Heart right ventricle (tissue), 16 donors: ENCODE measurements around the gene INSL3. TPM values are rescaled to one million over a fixed set of nuclear protein-coding genes. Genes with fewer than 3 reads are reported as not detected.
"Not testable (repeated sequence)": the region's sequence is repeated elsewhere in the genome, so short reads cannot be mapped to it uniquely, and the experiment has no call there.

Experiments used
- ATAC-seq, 8 donors: fragments of 200-7000 bp; cut with Tn5 transposase; one replicate each; pipeline ENCODE4 v1.9.1; 2020; ENCODE audit warnings: mild to moderate bottlenecking in 8 of 8, moderate library complexity in 8 of 8, moderate number of reproducible peaks in 1 of 8
- DNase-seq, 2 donors: peaks; one replicate each; pipeline ENCODE4 v3.0.0-alpha.2; 2020
- H3K27ac ChIP-seq, 10 donors: fragments of 200-600 bp; sonication (generic) in 2 of 10; one replicate each; pipeline versions ENCODE4 v1.5.0 to v1.8.0; 2020 to 2022; ENCODE audit warnings: mild to moderate bottlenecking in 3 of 10
- H3K27me3 ChIP-seq, 7 donors: fragments of 200-600 bp; one replicate each; pipeline ENCODE4 v1.8.0; 2021 to 2022; ENCODE audit warnings: mild to moderate bottlenecking in 2 of 7
- H3K36me3 ChIP-seq, 9 donors: fragments of 200-600 bp; sonication (generic) in 1 of 9; one replicate each; pipeline versions ENCODE4 v1.5.0 to v1.8.0; 2020 to 2022; ENCODE audit warnings: mild to moderate bottlenecking in 2 of 9
- H3K4me1 ChIP-seq, 9 donors: fragments of 200-600 bp; sonication (generic) in 1 of 9; one replicate each; pipeline versions ENCODE4 v1.5.0 to v1.8.0; 2020 to 2022; ENCODE audit warnings: mild to moderate bottlenecking in 4 of 9
- H3K4me3 ChIP-seq, 10 donors: fragments of 200-600 bp; sonication (generic) in 2 of 10; one replicate each; pipeline versions ENCODE4 v1.5.0 to v1.8.0; 2020 to 2022; ENCODE audit warnings: mild to moderate bottlenecking in 7 of 10, moderate library complexity in 2 of 10
- H3K9me3 ChIP-seq, 11 donors: fragments of 200-600 bp in 10 of 11; sonication (generic) in 2 of 11; one replicate each; pipeline versions ENCODE4 v1.5.0 to v1.8.0; 2013 to 2022; ENCODE audit warnings: mild to moderate bottlenecking in 2 of 11, control low read depth in 1 of 11, moderate library complexity in 1 of 11
- CTCF ChIP-seq, 9 donors: fragments of 200-600 bp; sonication (generic) in 2 of 9; IDR thresholded peaks; one replicate each; pipeline versions ENCODE4 v1.5.0 to v1.8.0; 2021 to 2022; ENCODE audit warnings: antibody characterized with exemption in 9 of 9, mild to moderate bottlenecking in 5 of 9, moderate library complexity in 1 of 9
- WGBS, 2 donors: extraction: QIAGEN DNeasy Blood & Tissue Kit; methylation state at CpG; one replicate each; pipeline ENCODE4 v1.1.7; 2013; ENCODE audit warnings: inconsistent platforms in 1 of 2; 5-methylcytosine and 5-hydroxymethylcytosine counted together
- intact Hi-C, 10 donors: fragments of 100-400 bp; cut with DNase I; formaldehyde crosslinking; loops; one replicate each; pipeline versions ENCODE4 v1.11.1 to v1.14.2; 2022
- polyA plus RNA-seq, 2 donors: library from polyadenylated mRNA; stranded (reverse); fragments of 200-250 nt; gene quantifications; one replicate each; pipeline ENCODE4 v1.2.3, GENCODE V29; 2013
- total RNA-seq, 10 donors: library from RNA; stranded (reverse); fragmentation: NEBNext Ultra II Directional in 3 of 10; extraction: Animal tissue kit (Norgen Biotek cat#: 25700) in 3 of 10; gene quantifications; one replicate each; pipeline versions ENCODE4 v1.2.1 to v1.2.4, GENCODE V29; 2021 to 2023
- donor health status: Arrhythmogenic right ventricular cardiomyopathy.
- donor health status: ischemic (EF 13 %, LVEDD 7.1; RV severe dilation, severe dysfunction).
- donor health status: healthy with polysubstance abuse.
- donor health status: DM: no; HTN: yes; CAD: no.
- donor health status: DM: no; HTN: no; CAD: no.
- donor health status: ischemic (EF 25% LVEDD 6.9; RV normal size, moderate dysfunction).
- donor health status: ischemic (EF 25% LVEDD 5.7; RV mildly dilated, moderate dysfunction).
- donor health status: healthy.
- donor health status: DM: yes; HTN: yes; CAD: no.
- donor health status: Ischemic cardiomyopathy.
- donor health status: ischemic (EF 35%, LVEDD 5.7; RV mildly dilated, moderate dysfunction).
- donor health status: nonischemic (EF 11% LVEDD 7.7; RV severe dilation, severe dysfunction).
- donor health status: DM: yes; HTN: yes; CAD: no.
- donor health status: PGD.
- donor health status: ischemic (EF 29% LVEDD 5.4; RV normal size, mild dysfunction).
- donor health status: nonischemic (EF 23%, LVEDD 6.1; RV moderate dilation, normal function).

Gene INSL3
- total and polyA plus RNA-seq, 12 donors: 0.04 TPM; not detected in 11

DNA sequence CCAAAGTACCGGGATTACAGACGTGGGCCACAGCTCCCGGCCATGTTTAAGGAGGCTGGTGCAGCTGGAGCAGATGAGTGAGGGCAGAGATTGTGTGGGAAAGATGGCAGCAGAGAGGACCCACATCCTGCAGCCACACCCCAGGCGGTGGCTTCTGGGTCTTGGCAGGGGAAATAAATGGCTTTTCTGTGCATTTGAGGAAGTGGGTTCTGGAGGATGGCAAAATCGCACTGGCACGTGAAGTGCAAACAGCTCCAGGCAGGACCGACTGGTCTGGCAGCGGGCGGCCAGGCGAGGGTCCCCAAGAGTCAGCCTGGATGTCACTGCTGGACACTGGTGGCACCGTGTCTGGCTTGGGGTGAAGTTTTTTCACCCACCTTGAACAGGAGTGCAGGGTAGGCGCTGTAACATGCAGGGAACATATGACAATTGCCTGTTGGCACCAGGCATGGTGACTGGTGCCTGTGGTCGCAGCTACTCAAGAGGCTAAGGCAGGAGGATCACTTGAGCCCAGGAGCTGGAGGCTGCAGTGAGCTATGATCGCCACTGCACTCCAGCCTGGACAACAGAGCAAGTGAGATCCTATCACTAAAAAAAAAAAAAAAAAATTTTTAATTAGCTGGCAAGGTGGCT, 17.9 kb downstream of the INSL3 start:
- no peak overlapping the region for H3K27ac ChIP-seq
- peaks cover 0 to 14% (median 0%) of the 10 kb centered on the region in 9 donors for H3K4me1 ChIP-seq
- WGBS, 2 donors: 66 to 70% methylated on average over 14 of the region's 14 CpGs
- H3K9me3 ChIP-seq: no peaks in the 10 kb centered on the region
- H3K27me3 ChIP-seq: peaks cover 0 to 82% (median 27%) of the 10 kb centered on the region in 7 donors
- intact Hi-C loops: no loop called here
- ATAC-seq (peak in 1 of 8 donors; percentile 31), DNase-seq (peak in 1 of 2 donors; percentile 20)
- TF ChIP-seq CTCF (IDR thresholded peaks at IDR 0.05): no peak
- no peaks in the 10 kb centered on the region for H3K36me3 ChIP-seq
- H3K4me3 ChIP-seq: no peak overlapping the region

DNA sequence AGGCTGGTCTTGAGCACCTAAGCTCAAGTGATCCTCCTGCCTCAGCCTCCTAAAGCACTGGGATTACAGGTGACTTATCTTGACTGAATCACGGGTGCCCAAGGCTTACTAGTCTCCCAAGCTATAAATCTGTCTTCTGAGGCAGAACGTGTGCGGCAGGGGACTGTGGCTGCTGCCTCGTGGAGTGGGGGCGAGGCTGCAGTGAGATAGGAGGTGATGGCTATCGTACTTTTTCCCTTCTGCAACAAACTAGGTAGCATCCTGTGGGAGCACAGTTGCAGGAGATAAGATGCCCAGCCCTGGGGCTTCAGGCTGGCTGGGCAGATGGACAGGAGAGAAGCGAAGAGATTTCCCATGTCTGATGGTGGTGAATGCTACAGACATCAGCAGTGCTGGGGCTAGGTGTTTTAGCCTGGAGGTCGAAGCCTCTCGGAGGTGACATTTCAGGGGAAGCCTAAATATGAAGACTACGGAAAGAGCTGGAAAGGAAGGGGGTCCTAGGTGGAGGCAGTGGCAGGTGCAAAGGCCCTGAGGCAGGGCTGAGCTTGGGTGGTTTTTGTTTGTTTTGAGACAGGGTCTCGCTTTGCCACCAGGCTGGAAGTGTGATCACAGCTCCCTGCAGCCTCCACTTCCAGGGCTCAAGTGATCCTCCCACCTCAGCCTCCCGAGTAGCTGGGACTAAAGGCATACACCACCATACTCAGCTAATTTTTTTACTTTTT, 19.0 kb downstream of the INSL3 start:
- no peak for ATAC-seq
- WGBS, 2 donors: 60 to 65% methylated on average over 12 of the region's 12 CpGs
- intact Hi-C loops: no loop called here
- Histone ChIP-seq H3K4me3 (no peak overlapping the region), H3K27ac (no peak overlapping the region), H3K9me3 (no peaks in the 10 kb centered on the region), H3K27me3 (peaks cover 0 to 82% (median 24%) of the 10 kb centered on the region in 7 donors), H3K36me3 (no peaks in the 10 kb centered on the region), H3K4me1 (peaks cover 0 to 14% (median 0%) of the 10 kb centered on the region in 9 donors)
- no peak for TF ChIP-seq CTCF (IDR thresholded peaks at IDR 0.05)
- no peak for DNase-seq

DNA sequence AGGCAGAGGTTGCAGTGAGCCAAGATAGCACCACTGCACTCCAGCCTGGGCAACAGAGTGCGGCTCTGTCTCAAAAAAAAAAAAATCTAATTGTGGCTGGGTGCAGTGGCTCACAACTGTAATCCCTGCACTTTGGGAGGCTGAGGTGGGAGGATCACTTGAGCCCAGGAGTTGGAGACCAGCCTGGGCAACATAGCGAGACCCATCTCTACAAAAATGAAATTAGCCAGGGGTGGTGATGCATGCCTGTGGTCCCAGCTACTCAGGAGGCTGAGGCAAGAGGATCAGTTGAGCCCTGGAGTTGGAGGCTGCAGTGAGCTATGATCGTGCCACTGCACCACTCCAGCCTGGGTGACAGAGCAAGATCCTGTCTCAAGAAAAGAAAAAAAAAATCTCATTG, 22.7 kb downstream of the INSL3 start:
- WGBS, 2 donors: 79 to 89% methylated on average over 3 of the region's 3 CpGs
- intact Hi-C loops, H3K4me3 ChIP-seq, DNase-seq, H3K27ac ChIP-seq, H3K36me3 ChIP-seq, ATAC-seq, H3K9me3 ChIP-seq: not testable (repeated sequence)
- peaks cover 0 to 94% (median 56%) of the 10 kb centered on the region in 7 donors for H3K27me3 ChIP-seq
- H3K4me1 ChIP-seq: peaks cover 0 to 23% (median 0%) of the 10 kb centered on the region in 9 donors

DNA sequence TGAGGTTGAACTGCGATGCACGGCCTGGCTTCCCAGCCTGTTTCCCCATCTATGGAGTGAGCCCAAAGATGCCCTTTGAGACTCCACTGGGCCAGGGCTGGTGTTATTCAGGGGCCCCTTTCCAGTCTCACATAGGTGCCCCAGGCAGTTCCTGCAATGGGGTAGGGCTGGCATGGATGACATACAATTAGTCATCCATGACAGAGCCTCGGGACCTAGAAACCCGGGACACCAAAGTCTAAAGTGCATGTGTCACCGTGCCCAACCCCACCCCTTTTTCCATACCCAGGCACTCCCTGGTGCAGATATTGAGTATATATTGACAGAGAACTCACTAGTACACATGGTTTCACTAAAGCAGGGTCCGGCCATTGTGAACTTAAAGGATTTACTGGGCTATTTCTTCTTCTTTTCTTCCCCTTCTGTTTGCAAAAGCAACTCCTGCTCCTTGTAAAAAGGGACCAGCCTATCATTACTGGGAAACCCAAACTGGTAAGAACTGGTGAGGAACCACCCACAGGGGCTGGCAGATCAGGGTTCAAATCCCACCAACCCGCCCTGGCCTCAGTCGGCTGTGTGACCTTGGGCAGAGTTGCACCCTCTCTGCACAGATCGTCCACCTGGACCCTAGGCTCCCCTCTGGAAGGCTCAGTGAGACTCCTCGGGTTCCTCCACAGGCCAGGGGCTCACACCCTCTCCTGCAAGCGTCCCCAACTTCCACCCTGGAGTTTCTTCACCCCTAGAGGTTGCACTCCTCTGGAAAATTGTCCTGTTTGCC, 23.7 kb downstream of the INSL3 start:
- 68 to 69% methylated on average over 11 of the region's 11 CpGs for WGBS, 2 donors
- TF ChIP-seq CTCF (IDR thresholded peaks at IDR 0.05): no peak
- H3K9me3 ChIP-seq: no peaks in the 10 kb centered on the region
- H3K27me3 ChIP-seq: peaks cover 0 to 94% (median 62%) of the 10 kb centered on the region in 7 donors
- intact Hi-C loops: no loop called here
- peaks cover 0 to 13% (median 0%) of the 10 kb centered on the region in 9 donors for H3K4me1 ChIP-seq
- H3K27ac ChIP-seq: no peak overlapping the region
- no peak for DNase-seq
- no peak overlapping the region for H3K4me3 ChIP-seq
- no peaks in the 10 kb centered on the region for H3K36me3 ChIP-seq
- ATAC-seq: no peak
